HepG2 (cell line): ENCODE results near the gene DDIT4. TPM values are rescaled to one million over a fixed set of nuclear protein-coding genes. Genes with fewer than 3 reads are reported as not detected.
A peak's percentile ranks its signal among the peaks of the same experiment; 100 is the strongest.

ENCODE experiments used
- CEBPB ChIP-seq: IDR thresholded peaks from 2 replicates; pipeline ENCODE4 v1.6.1; 2011; ENCODE audit warnings: low read depth, low read length, improper control_type of control experiment, borderline replicate concordance
- ESRRA ChIP-seq: sonication (generic); formaldehyde crosslinking; IDR thresholded peaks from 2 replicates; pipeline ENCODE4 v1.5.1; 2020; ENCODE audit warnings: mild to moderate bottlenecking, low read depth, missing genetic modification reagents
- FOXP1 ChIP-seq, 2 experiments: fragments of 450-650 bp in 1 of 2; IDR thresholded peaks; 2 replicates each; pipeline ENCODE4 v1.6.1; 2017 to 2018; ENCODE audit warnings: antibody characterized with exemption in 1 of 2
- GPBP1L1 ChIP-seq: sonication (generic); formaldehyde crosslinking; IDR thresholded peaks from 2 replicates; pipeline ENCODE4 v1.5.0; 2020; ENCODE audit warnings: mild to moderate bottlenecking, missing genetic modification reagents
- HMGXB4 ChIP-seq, 2 experiments: sonication (generic) in 1 of 2; formaldehyde crosslinking in 1 of 2; IDR thresholded peaks; 2 replicates each; pipeline versions ENCODE4 v1.4.0 to v1.6.1; 2018 to 2020; ENCODE audit warnings: missing genetic modification reagents in 2 of 2, borderline replicate concordance in 1 of 2, low read depth in 1 of 2, mild to moderate bottlenecking in 1 of 2, missing biosample characterization in 1 of 2
- HNRNPH1 ChIP-seq: fragments of 200-400 bp; formaldehyde crosslinking; optimal IDR thresholded peaks from 2 replicates; pipeline ENCODE3; 2017; ENCODE audit warnings: mild to moderate bottlenecking, low read depth, low read length
- NFE2 ChIP-seq: sonication (generic); formaldehyde crosslinking; IDR thresholded peaks from 2 replicates; pipeline ENCODE4 v1.4.0; 2020; ENCODE audit warnings: missing genetic modification reagents
- NR2C2 ChIP-seq: sonication (generic); formaldehyde crosslinking; IDR thresholded peaks from 2 replicates; pipeline ENCODE4 v1.4.0; 2020; ENCODE audit warnings: missing genetic modification reagents, mild to moderate bottlenecking, moderate library complexity, borderline replicate concordance
- PHB2 ChIP-seq: fragments of 450-650 bp; IDR thresholded peaks from 2 replicates; pipeline ENCODE4 v1.6.1; 2018; ENCODE audit not compliant: partially characterized antibody
- TBL1XR1 ChIP-seq: fragments of 150-350 bp; IDR thresholded peaks from 2 replicates; pipeline ENCODE4 v1.6.1; 2014; ENCODE audit warnings: borderline replicate concordance, low read length; ENCODE audit not compliant: partially characterized antibody
- TEAD2 ChIP-seq: sonication (generic); formaldehyde crosslinking; IDR thresholded peaks from 2 replicates; pipeline ENCODE4 v1.9.0; 2021; ENCODE audit warnings: missing genetic modification reagents
- ZBTB46 ChIP-seq: sonication (generic); formaldehyde crosslinking; IDR thresholded peaks from 2 replicates; pipeline ENCODE4 v1.4.0; 2020; ENCODE audit warnings: mild to moderate bottlenecking, missing genetic modification reagents, borderline replicate concordance
- ZFAT ChIP-seq: sonication (generic); formaldehyde crosslinking; conservative IDR thresholded peaks from 2 replicates; pipeline ENCODE4 v1.8.1; 2023; ENCODE audit warnings: missing genetic modification reagents, inconsistent platforms
- ZIK1 ChIP-seq: sonication (generic); formaldehyde crosslinking; IDR thresholded peaks from 2 replicates; pipeline ENCODE4 v1.5.0; 2020; ENCODE audit warnings: mild to moderate bottlenecking, low read depth, missing genetic modification reagents, borderline replicate concordance
- ZNF350 ChIP-seq: sonication (generic); formaldehyde crosslinking; IDR thresholded peaks from 2 replicates; pipeline ENCODE4 v1.4.0; 2020; ENCODE audit warnings: mild to moderate bottlenecking, low read depth, missing genetic modification reagents, borderline replicate concordance
- ZNF589 ChIP-seq: sonication (generic); formaldehyde crosslinking; conservative IDR thresholded peaks from 2 replicates; pipeline ENCODE4 v1.8.0; 2022; ENCODE audit warnings: mild to moderate bottlenecking, moderate library complexity, missing genetic modification reagents
- ZNF598 ChIP-seq: sonication (generic); formaldehyde crosslinking; IDR thresholded peaks from 2 replicates; pipeline ENCODE4 v1.5.1; 2020; ENCODE audit warnings: mild to moderate bottlenecking, missing genetic modification reagents, borderline replicate concordance
- ZNF615 ChIP-seq: sonication (generic); formaldehyde crosslinking; IDR thresholded peaks from 2 replicates; pipeline ENCODE4 v1.5.0; 2020; ENCODE audit warnings: mild to moderate bottlenecking, missing genetic modification reagents, borderline replicate concordance
- ZNF7 ChIP-seq: IDR thresholded peaks from 2 replicates; pipeline ENCODE4 v1.6.1; 2016; ENCODE audit warnings: missing biosample characterization, missing genetic modification reagents
- ZNF709 ChIP-seq: sonication (generic); formaldehyde crosslinking; IDR thresholded peaks from 2 replicates; pipeline ENCODE4 v1.5.0; 2020; ENCODE audit warnings: mild to moderate bottlenecking, missing genetic modification reagents
- ZNF710 ChIP-seq: sonication (generic); formaldehyde crosslinking; IDR thresholded peaks from 2 replicates; pipeline ENCODE4 v1.5.0; 2020; ENCODE audit warnings: mild to moderate bottlenecking, missing genetic modification reagents, borderline replicate concordance
- polyA plus RNA-seq, 8 experiments: library from polyadenylated mRNA; depleted of rRNA in 3 of 8; stranded (reverse) in 7 of 8; unstranded in 1 of 8; fragments of >200 nt; fragmentation: Illumina TruSeq in 4 of 8; extraction: Trizol in 4 of 8; gene quantifications; 2 replicates each; pipeline versions ENCODE4 v1.2.1 to v1.2.3, GENCODE V29; 2011 to 2016; ENCODE audit warnings: low read depth in 4 of 8, missing spikeins in 1 of 8, mixed read lengths in 1 of 8; ENCODE audit not compliant: insufficient read depth in 1 of 8
- total RNA-seq, 5 experiments: library from RNA; depleted of rRNA; stranded (reverse); fragments of >200 nt; fragmentation: Illumina TruSeq; extraction: Trizol; gene quantifications; 2 replicates each; pipeline ENCODE4 v1.2.3, GENCODE V29; 2016; ENCODE audit warnings: low read depth in 1 of 5

Gene DDIT4
- total and polyA plus RNA-seq, 2 of the 13 experiments (the other 11 are each of a cell fraction or from before 2014, with no cell fraction given) = 35.6 to 40.7 TPM

- TF ChIP-seq FOXP1 (IDR thresholded peaks at IDR 0.05) (no peak), FOXP1 (CRISPR knock-in tag; IDR thresholded peaks at IDR 0.05) (no peak), ZFAT (CRISPR knock-in tag) (no peak), ZBTB46 (CRISPR knock-in tag) (no peak), GPBP1L1 (CRISPR knock-in tag) (no peak), ZNF350 (CRISPR knock-in tag) (no peak), PHB2 (no peak), ZNF598 (peak; percentile 72; the same call in 1 of the 2 replicates), ZNF710 (CRISPR knock-in tag) (no peak), HNRNPH1 (no peak), NR2C2 (CRISPR knock-in tag) (no peak; the same call in 1 of the 2 replicates), ESRRA (CRISPR knock-in tag) (no peak), ZNF709 (CRISPR knock-in tag) (no peak), ZIK1 (no peak), TBL1XR1 (no peak), ZNF615 (CRISPR knock-in tag) (no peak; the same call in 1 of the 2 replicates), NFE2 (CRISPR knock-in tag) (no peak), TEAD2 (no peak), ZNF7 (CRISPR knock-in tag) (no peak), HMGXB4 (CRISPR knock-in tag; IDR thresholded peaks at IDR 0.05; ENCODE audit: borderline replicate concordance in 1 of 2, low read depth in 1 of 2) (peak; percentile 90 to 92), ZNF589 (CRISPR knock-in tag) (no peak), CEBPB (no peak)
Measured at GRCh38 chr10:72274730-72275350, 1.1 kb downstream of the DDIT4 start (continued).
